ENCODE measurements around the gene PLPPR3.

DNA sequence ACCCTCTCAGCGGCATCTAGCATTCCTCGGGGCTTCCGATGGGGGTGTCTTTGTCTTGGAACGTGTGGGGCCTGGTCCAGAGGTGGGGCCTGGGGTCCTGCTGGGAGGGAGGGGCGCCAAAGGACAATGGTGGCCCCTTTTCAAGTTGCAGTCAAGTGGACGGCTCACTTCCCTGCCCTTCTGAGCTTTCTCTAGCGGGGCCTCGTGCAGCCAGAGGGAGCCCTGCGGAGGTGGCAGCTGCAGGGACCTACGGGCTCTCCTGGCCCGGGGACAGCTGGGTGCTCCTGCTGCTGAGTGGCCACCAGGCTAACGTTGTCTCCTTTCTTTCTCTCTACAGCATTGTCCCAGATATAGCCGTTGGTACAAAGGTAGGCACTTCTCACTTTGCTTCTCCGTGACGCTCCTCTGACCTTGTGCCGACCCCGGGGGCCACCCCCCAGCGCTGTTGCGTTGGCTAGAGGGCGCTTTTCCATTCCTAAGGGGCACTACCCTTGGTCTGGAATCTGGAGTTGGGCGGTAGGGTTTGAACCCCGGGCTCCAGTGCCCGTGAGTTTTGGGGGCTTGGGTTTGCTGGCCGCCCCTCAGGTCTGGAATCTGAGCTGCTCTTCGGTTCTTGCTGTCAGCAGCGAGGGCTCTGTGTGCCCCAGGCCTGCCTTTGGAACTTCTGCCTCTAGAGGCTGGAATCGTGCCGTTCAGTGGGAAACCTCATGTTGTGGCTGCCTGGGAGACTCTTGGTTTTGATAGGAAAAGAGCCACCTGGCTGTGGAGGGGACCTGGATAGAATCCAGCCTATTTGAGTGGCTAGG is 22.5 kb downstream of the PLPPR3 start:
- TF ChIP-seq, protein P1, sequence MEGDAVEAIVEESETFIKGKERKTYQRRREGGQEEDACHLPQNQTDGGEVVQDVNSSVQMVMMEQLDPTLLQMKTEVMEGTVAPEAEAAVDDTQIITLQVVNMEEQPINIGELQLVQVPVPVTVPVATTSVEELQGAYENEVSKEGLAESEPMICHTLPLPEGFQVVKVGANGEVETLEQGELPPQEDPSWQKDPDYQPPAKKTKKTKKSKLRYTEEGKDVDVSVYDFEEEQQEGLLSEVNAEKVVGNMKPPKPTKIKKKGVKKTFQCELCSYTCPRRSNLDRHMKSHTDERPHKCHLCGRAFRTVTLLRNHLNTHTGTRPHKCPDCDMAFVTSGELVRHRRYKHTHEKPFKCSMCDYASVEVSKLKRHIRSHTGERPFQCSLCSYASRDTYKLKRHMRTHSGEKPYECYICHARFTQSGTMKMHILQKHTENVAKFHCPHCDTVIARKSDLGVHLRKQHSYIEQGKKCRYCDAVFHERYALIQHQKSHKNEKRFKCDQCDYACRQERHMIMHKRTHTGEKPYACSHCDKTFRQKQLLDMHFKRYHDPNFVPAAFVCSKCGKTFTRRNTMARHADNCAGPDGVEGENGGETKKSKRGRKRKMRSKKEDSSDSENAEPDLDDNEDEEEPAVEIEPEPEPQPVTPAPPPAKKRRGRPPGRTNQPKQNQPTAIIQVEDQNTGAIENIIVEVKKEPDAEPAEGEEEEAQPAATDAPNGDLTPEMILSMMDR (conservative IDR thresholded peaks at IDR 0.05 in 1 of 2, IDR thresholded peaks at IDR 0.05 in 1 of 2; ENCODE audit: low read depth in 1 of 2, low read length in 2 of 2): peak; percentile 29 to 41
- no peak for TF ChIP-seq EZH2 (IDR thresholded peaks at IDR 0.05; ENCODE audit: low read length, missing control alignments)
